ENCODE measurements around the gene ZNF543. TPM values are rescaled to one million over a fixed set of nuclear protein-coding genes. Genes with fewer than 3 reads are reported as not detected.

The ZNF543 gene
- total RNA-seq, 1 experiment from 2014 or later, result 4.5 TPM

Other genes starting within 250 kb of the ZNF543 start
- not detected in 2 replicates for gene USP29, start 200.5 kb upstream of the ZNF543 start, total RNA-seq (2014; rRNA removed; shearing (Covaris generic))
- gene ZIM3, start 175.3 kb upstream of the ZNF543 start, total RNA-seq (2014; rRNA removed; shearing (Covaris generic)), result not detected in 2 replicates
- not detected in 2 replicates for gene DUXA, start 153.0 kb upstream of the ZNF543 start, total RNA-seq (2014; rRNA removed; shearing (Covaris generic))
- gene ZNF264, start 129.0 kb upstream of the ZNF543 start, total RNA-seq (2014; rRNA removed; shearing (Covaris generic)), result 26.9 and 32.3 TPM in 2 replicates
- 0.92 and 1.0 TPM in 2 replicates for gene AURKC, start 89.4 kb upstream of the ZNF543 start, total RNA-seq (2014; rRNA removed; shearing (Covaris generic))
- gene ZNF805, start 79.8 kb upstream of the ZNF543 start, total RNA-seq (2014; rRNA removed; shearing (Covaris generic)), result 6.4 and 7.3 TPM in 2 replicates
- 22.6 and 22.7 TPM in 2 replicates for gene ZNF460, start 40.0 kb upstream of the ZNF543 start, total RNA-seq (2014; rRNA removed; shearing (Covaris generic))
- gene ZNF304, start 30.8 kb downstream of the ZNF543 start, total RNA-seq (2014; rRNA removed; shearing (Covaris generic)), result 5.0 and 7.0 TPM in 2 replicates
- 12.2 and 17.1 TPM in 2 replicates for gene TRAPPC2B, start 43.1 kb downstream of the ZNF543 start, total RNA-seq (2014; rRNA removed; shearing (Covaris generic))
- 4.0 and 6.4 TPM in 2 replicates for gene ZNF547, start 43.1 kb downstream of the ZNF543 start, total RNA-seq (2014; rRNA removed; shearing (Covaris generic))
- 9.5 and 11.6 TPM in 2 replicates for gene ZNF548, start 69.4 kb downstream of the ZNF543 start, total RNA-seq (2014; rRNA removed; shearing (Covaris generic))
- 6.1 and 16.0 TPM in 2 replicates for gene ZNF17, start 90.7 kb downstream of the ZNF543 start, total RNA-seq (2014; rRNA removed; shearing (Covaris generic))
- gene ZNF749, start 114.9 kb downstream of the ZNF543 start, total RNA-seq (2014; rRNA removed; shearing (Covaris generic)), result 16.0 and 17.7 TPM in 2 replicates
- 0.14 TPM in 1 of 2 replicates, not detected in the other for gene VN1R1, start 136.7 kb downstream of the ZNF543 start, total RNA-seq (2014; rRNA removed; shearing (Covaris generic))
- 11.3 and 18.0 TPM in 2 replicates for gene ZNF772, start 157.1 kb downstream of the ZNF543 start, total RNA-seq (2014; rRNA removed; shearing (Covaris generic))
- 6.9 and 8.0 TPM in 2 replicates for gene ZNF419, start 167.3 kb downstream of the ZNF543 start, total RNA-seq (2014; rRNA removed; shearing (Covaris generic))
- gene ZNF773, start 179.5 kb downstream of the ZNF543 start, total RNA-seq (2014; rRNA removed; shearing (Covaris generic)), result 21.9 and 22.3 TPM in 2 replicates
- 3.7 and 4.2 TPM in 2 replicates for gene ZNF549, start 206.9 kb downstream of the ZNF543 start, total RNA-seq (2014; rRNA removed; shearing (Covaris generic))
- gene ZNF550, start 239.4 kb downstream of the ZNF543 start, total RNA-seq (2014; rRNA removed; shearing (Covaris generic)), result 7.4 and 9.5 TPM in 2 replicates